Measurements from ENCODE around the gene RAB6B. TPM values are rescaled to one million over a fixed set of nuclear protein-coding genes. Genes with fewer than 3 reads are reported as not detected.

The RAB6B gene
- total RNA-seq, 1 experiment from 2014 or later, result 0.52 TPM

GRCh38 chr3:133835418-133835743 lies 60.3 kb downstream of the RAB6B start:
- BruUV-seq (replicated peaks), result no TSS peak

GRCh38 chr3:133834621-133835417 lies 60.9 kb downstream of the RAB6B start:
- Histone ChIP-seq H2AFZ (no peak overlapping the region), H3K4me2 (no peak overlapping the region), H3K9me3 (ENCODE audit: insufficient read depth, low read depth) (no peaks in the 10 kb centered on the region), H3K79me2 (ENCODE audit: low read depth) (no peaks in the 10 kb centered on the region), H3K4me1 (replicated peaks; ENCODE audit: insufficient read depth) (no peaks in the 10 kb centered on the region), H3K27ac (no peak overlapping the region), H3K9me2 (ENCODE audit: insufficient read depth) (no peaks in the 10 kb centered on the region), H3K27me3 (ENCODE audit: insufficient read depth, low read depth) (peaks cover 19% of the 10 kb centered on the region), H3F3A (ENCODE audit: insufficient read depth, low read depth) (no peaks in the 10 kb centered on the region), H4K20me1 (ENCODE audit: insufficient read depth) (no peaks in the 10 kb centered on the region), H3K4me3 (no peak overlapping the region), H3K36me3 (ENCODE audit: low read depth) (no peaks in the 10 kb centered on the region)
- DNase-seq, result no peak
- no TSS peak for BruUV-seq (replicated peaks)
- TF ChIP-seq EZH2 (IDR thresholded peaks at IDR 0.05; ENCODE audit: low read depth) (no peak), CTCF (conservative IDR thresholded peaks at IDR 0.05) (no peak)
- intact Hi-C loops (cut with micrococcal nuclease; ENCODE audit: unreplicated experiment), result no loop called here
- POLR2A ChIA-PET (ENCODE audit: unreplicated experiment), result interaction anchor here (0.6 kb wide), 1 partner anchor 14 kb away, joined by 5 read pairs; no protein-coding TSS in a partner anchor
- CTCF ChIA-PET, result no interaction called here

More at GRCh38 chr3:133835418-133835743, 60.3 kb downstream of the RAB6B start:
- POLR2A ChIA-PET (ENCODE audit: unreplicated experiment), result interaction anchor here (0.6 kb wide), 1 partner anchor 13 kb away, joined by 5 read pairs; no protein-coding TSS in a partner anchor
- Histone ChIP-seq H3K27ac (no peak overlapping the region), H3F3A (ENCODE audit: insufficient read depth, low read depth) (no peaks in the 10 kb centered on the region), H3K4me1 (replicated peaks; ENCODE audit: insufficient read depth) (no peaks in the 10 kb centered on the region), H3K9me2 (ENCODE audit: insufficient read depth) (no peaks in the 10 kb centered on the region), H4K20me1 (ENCODE audit: insufficient read depth) (no peaks in the 10 kb centered on the region), H3K9me3 (ENCODE audit: insufficient read depth, low read depth) (no peaks in the 10 kb centered on the region), H3K27me3 (ENCODE audit: insufficient read depth, low read depth) (peaks cover 19% of the 10 kb centered on the region), H2AFZ (no peak overlapping the region), H3K79me2 (ENCODE audit: low read depth) (no peaks in the 10 kb centered on the region), H3K4me2 (no peak overlapping the region), H3K36me3 (ENCODE audit: low read depth) (no peaks in the 10 kb centered on the region), H3K4me3 (no peak overlapping the region)
- intact Hi-C loops (cut with micrococcal nuclease; ENCODE audit: unreplicated experiment), result no loop called here
- CTCF ChIA-PET, result no interaction called here
- DNase-seq, result no peak
- TF ChIP-seq CTCF (conservative IDR thresholded peaks at IDR 0.05) (no peak), EZH2 (IDR thresholded peaks at IDR 0.05; ENCODE audit: low read depth) (no peak)

- Histone ChIP-seq H3K4me1 (replicated peaks; ENCODE audit: insufficient read depth) (no peaks in the 10 kb centered on the region), H3F3A (ENCODE audit: insufficient read depth, low read depth) (no peaks in the 10 kb centered on the region), H3K4me2 (no peak overlapping the region), H3K36me3 (ENCODE audit: low read depth) (no peaks in the 10 kb centered on the region), H3K79me2 (ENCODE audit: low read depth) (no peaks in the 10 kb centered on the region), H3K27me3 (ENCODE audit: insufficient read depth, low read depth) (peaks cover 19% of the 10 kb centered on the region), H3K27ac (no peak overlapping the region), H3K9me3 (ENCODE audit: insufficient read depth, low read depth) (no peaks in the 10 kb centered on the region), H4K20me1 (ENCODE audit: insufficient read depth) (no peaks in the 10 kb centered on the region), H2AFZ (no peak overlapping the region), H3K4me3 (no peak overlapping the region), H3K9me2 (ENCODE audit: insufficient read depth) (no peaks in the 10 kb centered on the region)
- BruUV-seq (replicated peaks), result no TSS peak
- TF ChIP-seq CTCF (conservative IDR thresholded peaks at IDR 0.05) (no peak), EZH2 (IDR thresholded peaks at IDR 0.05; ENCODE audit: low read depth) (no peak)
- intact Hi-C loops (cut with micrococcal nuclease; ENCODE audit: unreplicated experiment), result no loop called here
- ChIA-PET CTCF (no interaction called here), POLR2A (ENCODE audit: unreplicated experiment) (no interaction called here)
- no peak for DNase-seq
These were observed 61.6 kb downstream of the RAB6B start for GRCh38 chr3:133833880-133834620.

Data from PC-9 (cell line).